Eye (tissue), 1 donor: Measurements from ENCODE around the gene NAA10.
A peak's percentile ranks its signal among the peaks of the same experiment; 100 is the strongest.

Experiments
- DNase-seq: peaks from one replicate; pipeline ENCODE4 v3.0.0-alpha.2; 2015

NAA10 gene

DNA sequence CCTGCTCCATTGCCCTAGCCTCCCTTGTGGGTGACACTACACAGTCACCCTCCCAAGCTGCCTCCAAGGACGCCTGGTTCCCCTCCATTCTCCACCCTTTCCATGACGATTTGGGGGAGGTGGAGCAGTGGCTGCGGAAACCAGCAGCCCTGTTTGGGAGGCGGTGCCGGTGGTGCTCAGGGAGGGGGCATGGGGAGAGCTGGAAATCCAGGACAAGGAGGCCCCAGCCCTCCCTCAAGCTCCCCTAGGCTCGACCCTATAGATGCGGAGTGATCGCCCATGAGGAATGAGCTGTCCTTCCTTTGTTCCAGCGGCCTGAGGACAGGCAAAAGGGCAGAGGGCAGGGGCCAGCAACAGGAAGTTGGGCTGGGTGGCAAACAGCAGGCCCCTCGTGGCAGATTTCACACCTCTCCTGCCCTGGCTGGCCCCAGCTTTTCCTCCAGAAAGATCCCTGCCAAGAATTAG is 13.2 kb upstream of the NAA10 start:
- peak; percentile 44 for DNase-seq

DNA sequence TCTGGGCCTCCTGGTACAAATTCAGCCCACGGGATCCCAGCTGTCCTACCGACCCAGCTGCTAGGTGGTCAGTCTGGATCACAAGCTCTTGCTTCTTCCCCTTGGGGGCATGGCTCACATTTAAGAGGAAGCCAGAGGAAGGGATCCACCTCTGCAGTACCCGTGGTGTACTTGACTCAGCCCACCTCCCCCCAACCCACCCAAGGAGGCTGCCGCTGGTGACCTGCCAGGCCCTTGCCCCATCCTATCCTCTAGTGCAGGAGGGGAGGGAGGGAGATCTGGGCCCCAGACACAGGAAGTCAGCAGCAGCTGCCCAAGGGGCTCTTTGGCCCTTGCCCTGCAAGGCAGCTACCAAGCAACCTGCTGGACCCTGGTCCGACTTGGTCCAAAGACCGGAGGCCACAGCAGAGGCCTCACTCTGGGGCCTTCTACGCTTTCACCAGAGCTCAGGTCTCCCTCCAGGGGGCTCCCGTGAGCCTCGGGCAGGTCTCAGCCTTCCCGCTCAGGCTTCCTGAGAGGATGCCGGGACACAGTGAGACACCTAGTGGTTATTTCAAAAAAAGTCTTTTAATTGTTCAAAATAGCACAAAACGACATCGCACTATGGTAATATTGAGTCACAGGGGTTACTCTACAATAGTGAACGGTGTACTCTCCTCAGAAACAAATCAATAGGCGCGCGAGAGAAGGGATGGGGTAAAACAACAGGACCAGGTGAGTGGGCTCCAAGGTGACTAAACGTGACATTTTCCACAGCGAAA is 12.4 kb upstream of the NAA10 start:
- DNase-seq, result peak; percentile 83

DNA sequence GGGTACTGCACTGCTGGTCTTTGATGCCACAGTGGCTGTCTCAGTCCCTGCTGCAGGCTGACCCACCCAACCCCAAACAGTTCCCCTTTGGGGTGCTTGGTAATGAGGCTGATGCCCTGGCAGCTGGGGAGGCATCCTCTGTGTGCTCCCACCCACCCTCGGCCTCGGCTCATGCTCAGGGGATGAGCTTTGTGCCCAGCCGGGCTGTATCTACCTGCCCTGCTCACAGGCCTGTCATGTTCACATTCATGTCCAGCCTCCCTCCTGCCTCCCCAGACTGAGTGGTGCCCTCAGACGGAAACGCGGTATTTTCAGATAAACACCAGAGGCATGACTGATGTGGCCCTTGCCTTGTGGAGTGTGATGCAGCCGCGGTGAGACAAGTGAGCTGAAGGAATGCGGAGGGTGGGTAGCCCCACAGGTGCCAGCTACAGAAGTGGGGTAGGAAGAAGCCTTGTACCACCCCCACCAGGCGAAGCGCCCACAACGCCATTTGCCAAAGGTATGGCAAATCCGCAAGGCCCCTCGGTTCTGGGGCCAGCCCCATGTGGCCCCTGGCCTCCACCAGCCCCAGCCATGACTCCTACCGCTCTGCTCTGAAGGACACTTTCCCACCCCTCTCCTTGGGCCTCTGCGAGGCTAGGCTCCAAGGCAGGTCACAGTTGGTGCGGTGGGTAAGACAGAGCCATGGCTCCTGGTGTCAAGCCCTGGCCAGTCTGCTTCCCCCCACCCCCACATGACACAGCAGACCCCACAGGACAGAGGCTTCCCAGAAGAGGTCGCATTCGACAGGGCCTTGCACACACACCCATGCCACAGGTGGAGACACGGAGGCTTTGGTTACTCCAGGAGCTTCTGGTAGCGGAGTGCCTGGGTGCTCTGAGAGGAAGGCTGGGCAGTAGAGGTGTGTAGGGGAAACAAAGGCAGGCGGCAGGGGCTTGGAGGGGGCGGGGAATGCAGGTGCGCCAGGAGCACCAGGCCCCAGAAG is 11.4 kb upstream of the NAA10 start:
- no peak for DNase-seq

DNA sequence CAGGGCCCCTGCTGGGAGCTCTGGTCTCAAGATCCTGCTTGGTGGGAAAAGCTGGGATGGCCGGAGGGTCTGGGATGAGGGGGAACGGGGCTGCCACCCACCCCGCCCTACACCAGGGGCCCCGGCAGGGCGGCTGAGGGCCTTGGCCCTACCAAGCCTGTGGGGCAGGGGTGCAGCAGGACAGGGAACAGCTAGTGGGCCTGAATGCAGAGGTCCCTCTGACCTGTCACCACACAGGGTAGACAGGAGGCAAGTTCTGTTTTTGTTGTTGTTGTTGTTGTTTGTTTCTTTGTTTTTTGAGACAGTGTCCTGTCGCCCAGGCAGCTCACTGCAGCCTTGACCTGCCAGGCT is 9.9 kb upstream of the NAA10 start:
- DNase-seq, result no peak

GRCh38 chrX:153944140-153944799 is 9.4 kb upstream of the NAA10 start, which contains the start of gene RENBP:
Gene RENBP, minus strand, starts transcription at chrX:153944643. Its CDS starts 33 bp downstream, at chrX:153944610.
- peak; percentile 74 for DNase-seq

DNA sequence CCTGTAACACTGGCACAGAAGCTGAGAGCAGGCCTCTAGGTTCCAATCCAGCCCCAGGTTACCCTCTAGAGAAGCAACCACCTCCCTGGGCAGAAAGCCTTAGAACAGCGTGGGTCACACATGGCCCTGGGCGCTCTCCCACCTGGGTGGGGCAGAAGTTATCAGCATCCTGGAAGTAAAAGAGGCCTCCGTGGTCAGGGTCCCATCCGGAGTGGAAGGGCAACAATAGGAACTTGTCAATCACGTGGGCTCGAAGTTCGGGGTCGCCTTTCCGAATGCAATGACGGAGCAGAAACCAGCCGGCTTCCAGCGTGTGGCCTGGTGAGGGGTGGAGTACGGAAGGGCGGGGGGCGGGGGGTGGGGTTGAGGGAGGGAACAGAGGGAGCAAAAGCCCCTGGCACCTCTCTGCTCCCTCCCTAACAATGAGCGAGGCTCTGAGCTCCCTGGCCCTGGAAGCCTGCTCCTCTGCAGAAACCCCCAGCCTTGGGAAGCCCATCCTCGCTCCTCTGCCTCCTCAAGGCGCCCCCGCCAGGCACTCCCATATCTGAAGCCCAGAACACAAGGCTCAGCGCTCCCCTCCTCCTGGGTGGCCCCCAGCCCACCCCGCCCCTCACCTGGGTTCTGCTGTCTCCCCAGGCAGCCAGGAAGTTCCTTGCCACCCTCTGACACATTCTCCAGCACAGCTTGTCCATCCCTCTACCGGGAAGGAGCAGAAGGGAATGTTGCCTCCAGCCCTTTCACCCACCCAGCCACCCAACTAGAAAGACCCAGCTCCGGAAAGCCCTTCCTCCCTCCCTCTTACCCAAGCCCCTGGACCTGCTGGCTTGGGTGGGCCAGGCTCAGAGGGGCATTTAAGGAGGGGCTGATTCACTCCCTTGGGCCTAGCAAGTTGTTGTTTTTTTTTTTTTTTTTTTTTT is 6.8 kb upstream of the NAA10 start:
- DNase-seq, result no peak

- no peak for DNase-seq
Observed at GRCh38 chrX:153939573-153939972, 4.7 kb upstream of the NAA10 start.

DNA sequence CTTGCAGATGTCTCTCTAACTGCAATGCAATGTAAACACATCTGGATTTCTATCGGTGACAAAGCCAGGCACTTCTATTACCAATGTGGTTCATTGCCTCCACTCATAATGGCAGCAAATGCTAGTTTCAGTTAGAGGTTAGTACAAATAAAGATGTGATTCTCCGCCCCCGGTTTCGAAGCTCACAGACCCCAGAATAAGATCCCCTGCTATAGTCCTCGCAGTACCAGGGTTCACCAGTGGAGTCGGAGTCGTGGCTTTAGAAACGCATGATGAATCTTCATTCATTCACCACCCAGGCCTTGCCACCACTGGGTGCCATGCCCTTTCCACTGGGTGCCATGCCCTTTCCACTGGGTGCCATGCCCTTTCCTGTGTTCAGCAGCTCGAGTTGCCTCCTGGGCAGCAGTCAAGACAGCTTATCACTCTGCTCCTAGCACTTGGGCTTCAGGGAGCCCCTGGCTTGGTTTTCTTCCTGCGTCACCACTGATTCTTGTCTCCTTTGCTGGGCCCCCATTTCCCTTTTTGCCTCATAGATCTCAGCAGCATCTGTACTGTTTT is 3.5 kb upstream of the NAA10 start:
- no peak for DNase-seq

GRCh38 chrX:153937056-153937455 is 2.2 kb upstream of the NAA10 start:
- DNase-seq, result no peak

DNA sequence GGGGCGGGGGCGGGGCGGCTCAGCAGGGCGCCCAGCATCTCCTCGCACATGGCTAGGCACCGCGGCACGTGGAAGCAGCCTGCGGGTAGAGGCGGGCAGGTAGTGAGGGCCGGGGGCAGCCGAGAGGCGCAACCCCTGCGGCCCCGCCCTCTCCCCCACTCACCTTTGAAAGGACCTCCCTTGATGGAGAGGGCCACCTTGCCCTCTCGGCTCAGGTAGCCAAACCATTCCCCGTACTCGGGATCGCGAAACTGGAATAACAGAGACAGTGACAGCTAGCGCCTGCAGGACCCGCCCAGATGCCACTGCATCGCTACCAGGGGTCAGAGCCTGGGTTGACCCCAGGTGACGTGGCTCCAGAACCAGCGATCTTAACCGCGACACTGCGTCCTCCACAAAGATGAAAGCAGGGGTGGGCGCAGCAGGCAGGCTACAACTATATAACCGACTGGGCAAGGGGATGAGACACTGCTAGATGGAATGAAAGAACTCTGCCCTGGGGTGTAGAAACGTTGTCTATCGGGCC is 552 bp upstream of the NAA10 start:
- DNase-seq, result peak; percentile 21

GRCh38 chrX:153934148-153934761 is 582 bp downstream of the NAA10 start:
- DNase-seq, result no peak

- DNase-seq, result no peak
Observed at GRCh38 chrX:153933748-153934147, 1.1 kb downstream of the NAA10 start.

- DNase-seq, result no peak
Observed at GRCh38 chrX:153932220-153932915, 2.5 kb downstream of the NAA10 start.

DNA sequence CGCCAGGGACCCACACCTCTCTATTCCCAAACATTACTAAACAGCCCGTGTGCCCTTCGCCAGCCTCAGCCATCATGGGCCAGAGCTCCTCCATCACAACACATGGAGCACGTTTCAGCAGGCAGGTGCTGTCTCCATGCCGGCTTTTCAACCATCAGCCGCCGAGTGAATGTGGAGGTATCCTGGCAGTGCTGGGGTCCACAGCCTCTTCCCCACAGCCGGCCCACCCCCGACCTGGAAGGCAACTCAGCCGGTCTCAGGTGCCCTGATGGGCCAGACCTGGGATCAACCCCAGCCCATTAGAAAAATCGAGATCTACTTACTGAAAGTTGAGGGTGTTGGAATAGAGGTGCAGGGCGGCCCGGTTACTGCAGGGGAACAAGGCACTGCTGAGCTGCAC is 3.1 kb downstream of the NAA10 start:
- no peak for DNase-seq

- DNase-seq, result no peak
Observed at GRCh38 chrX:153931151-153931550, 3.7 kb downstream of the NAA10 start.

GRCh38 chrX:153930011-153930910 is 4.6 kb downstream of the NAA10 start:
- DNase-seq, result no peak

DNA sequence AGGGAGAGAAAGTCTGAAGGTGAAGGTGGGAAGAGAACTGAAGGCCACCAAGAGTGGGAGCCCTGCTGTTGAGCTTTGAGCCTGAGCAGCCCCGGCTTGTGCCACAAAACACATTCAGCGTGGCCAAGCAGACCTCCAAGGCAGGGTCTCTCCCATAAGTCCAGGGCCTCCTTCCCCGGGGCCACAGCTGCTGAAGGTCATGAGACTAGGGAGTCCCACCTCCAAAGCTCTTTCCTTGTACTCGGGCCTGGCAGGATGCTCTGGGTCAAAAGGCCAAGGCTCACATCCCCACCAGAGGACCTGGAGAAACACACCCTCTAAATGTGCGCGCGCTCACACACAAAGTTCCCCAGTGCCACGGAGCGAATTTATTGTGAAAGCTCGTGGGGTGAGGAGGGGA is 5.3 kb downstream of the NAA10 start:
- DNase-seq, result no peak

DNA sequence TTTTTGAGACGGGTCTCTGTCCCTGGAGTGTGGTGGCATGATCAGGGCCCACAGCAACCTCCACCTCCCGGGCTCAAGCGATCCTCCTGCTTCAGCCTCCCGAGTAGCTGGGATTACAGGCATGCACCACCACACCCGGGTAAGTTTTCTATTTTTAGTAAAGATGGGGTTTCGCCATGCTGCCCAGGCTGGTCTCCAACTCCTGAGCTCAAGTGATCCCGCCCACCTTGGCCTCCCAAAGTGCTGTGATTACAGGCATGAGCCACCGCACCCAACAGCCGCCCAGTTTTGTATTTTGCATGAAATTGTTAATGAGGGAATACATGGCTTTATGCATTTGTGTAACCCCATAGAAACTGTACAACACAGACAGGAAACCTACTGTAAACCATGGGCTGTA is 6.0 kb downstream of the NAA10 start:
- DNase-seq, result no peak
